ENCODE data around the gene CDKL1.
"Not testable (repeated sequence)": the region's sequence is repeated elsewhere in the genome, so short reads cannot be mapped to it uniquely, and the experiment has no call there.

Gene CDKL1

GRCh38 chr14:50357124-50357523, 39.6 kb downstream of the CDKL1 start:
- Histone ChIP-seq H3K9ac (ENCODE audit: low read length in 2 of 2) (no peak overlapping the region), H3K36me3 (ENCODE audit: control insufficient read depth in 2 of 2, insufficient read depth in 2 of 2, low read length in 2 of 2) (no peaks in the 10 kb centered on the region), H3K27ac (ENCODE audit: low read length) (no peak overlapping the region), H3K4me3 (ENCODE audit: low read length in 2 of 2) (no peak overlapping the region), H3K4me1 (ENCODE audit: control insufficient read depth, insufficient read depth, low read length) (no peaks in the 10 kb centered on the region), H3K27me3 (ENCODE audit: control insufficient read depth in 1 of 2, insufficient read depth in 2 of 2, low read length in 2 of 2) (no peaks in the 10 kb centered on the region), H3K9me3 (ENCODE audit: control insufficient read depth in 2 of 2, low read length in 2 of 2) (no peaks in the 10 kb centered on the region)

DNA sequence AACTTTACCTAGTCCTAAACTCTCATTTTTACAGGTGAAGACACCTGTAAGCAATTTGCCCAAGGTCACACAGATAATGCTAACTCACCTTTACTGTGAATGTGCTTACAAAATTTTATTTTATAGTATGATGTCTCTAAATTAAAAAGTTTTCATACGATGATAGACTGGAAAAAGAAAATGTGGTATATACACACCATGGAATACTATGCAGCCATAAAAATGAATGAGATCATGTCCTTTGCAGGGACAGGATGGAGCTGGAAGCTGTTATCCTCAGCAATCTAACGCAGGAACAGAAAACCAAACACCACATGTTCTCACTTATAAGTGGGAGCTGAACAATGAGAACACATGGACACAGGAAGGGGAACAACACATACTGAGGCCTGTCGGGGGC, 40.4 kb downstream of the CDKL1 start:
- not testable (repeated sequence) for H3K36me3 ChIP-seq (ENCODE audit: control insufficient read depth in 2 of 2, insufficient read depth in 2 of 2, low read length in 2 of 2); H3K4me1 ChIP-seq (ENCODE audit: control insufficient read depth, insufficient read depth, low read length); H3K9ac ChIP-seq (ENCODE audit: low read length in 2 of 2); H3K27ac ChIP-seq (ENCODE audit: low read length); H3K9me3 ChIP-seq (ENCODE audit: control insufficient read depth in 2 of 2, low read length in 2 of 2); H3K27me3 ChIP-seq (ENCODE audit: control insufficient read depth in 1 of 2, insufficient read depth in 2 of 2, low read length in 2 of 2); H3K4me3 ChIP-seq (ENCODE audit: low read length in 2 of 2)

GRCh38 chr14:50355692-50356091, 41.0 kb downstream of the CDKL1 start:
- Histone ChIP-seq H3K27ac (ENCODE audit: low read length) (no peak overlapping the region), H3K4me1 (ENCODE audit: control insufficient read depth, insufficient read depth, low read length) (no peaks in the 10 kb centered on the region), H3K27me3 (ENCODE audit: control insufficient read depth in 1 of 2, insufficient read depth in 2 of 2, low read length in 2 of 2) (no peaks in the 10 kb centered on the region), H3K9ac (ENCODE audit: low read length in 2 of 2) (no peak overlapping the region), H3K36me3 (ENCODE audit: control insufficient read depth in 2 of 2, insufficient read depth in 2 of 2, low read length in 2 of 2) (no peaks in the 10 kb centered on the region), H3K9me3 (ENCODE audit: control insufficient read depth in 2 of 2, low read length in 2 of 2) (no peaks in the 10 kb centered on the region), H3K4me3 (ENCODE audit: low read length in 2 of 2) (no peak overlapping the region)

- no peaks in the 10 kb centered on the region for H3K9me3 ChIP-seq (ENCODE audit: control insufficient read depth in 2 of 2, low read length in 2 of 2)
- no peaks in the 10 kb centered on the region for H3K4me1 ChIP-seq (ENCODE audit: control insufficient read depth, insufficient read depth, low read length)
- H3K27ac ChIP-seq (ENCODE audit: low read length), result no peak overlapping the region
- H3K9ac ChIP-seq (ENCODE audit: low read length in 2 of 2), result no peak overlapping the region
- no peaks in the 10 kb centered on the region for H3K27me3 ChIP-seq (ENCODE audit: control insufficient read depth in 1 of 2, insufficient read depth in 2 of 2, low read length in 2 of 2)
- no peak overlapping the region for H3K4me3 ChIP-seq (ENCODE audit: low read length in 2 of 2)
- H3K36me3 ChIP-seq (ENCODE audit: control insufficient read depth in 2 of 2, insufficient read depth in 2 of 2, low read length in 2 of 2), result no peaks in the 10 kb centered on the region
Observed at GRCh38 chr14:50354527-50354926, 42.2 kb downstream of the CDKL1 start.

- Histone ChIP-seq H3K9ac (ENCODE audit: low read length in 2 of 2) (no peak overlapping the region), H3K36me3 (ENCODE audit: control insufficient read depth in 2 of 2, insufficient read depth in 2 of 2, low read length in 2 of 2) (no peaks in the 10 kb centered on the region)
Observed at GRCh38 chr14:50353126-50353525, 43.6 kb downstream of the CDKL1 start.

GRCh38 chr14:50352584-50352983, 44.1 kb downstream of the CDKL1 start:
- peaks cover 2% of the 10 kb centered on the region for H3K4me1 ChIP-seq (ENCODE audit: control insufficient read depth, insufficient read depth, low read length)
- H3K27ac ChIP-seq (ENCODE audit: low read length), result no peak overlapping the region

More at GRCh38 chr14:50353126-50353525, 43.6 kb downstream of the CDKL1 start:
- Histone ChIP-seq H3K9me3 (ENCODE audit: control insufficient read depth in 2 of 2, low read length in 2 of 2) (no peaks in the 10 kb centered on the region), H3K4me1 (ENCODE audit: control insufficient read depth, insufficient read depth, low read length) (no peaks in the 10 kb centered on the region), H3K27ac (ENCODE audit: low read length) (no peak overlapping the region), H3K27me3 (ENCODE audit: control insufficient read depth in 1 of 2, insufficient read depth in 2 of 2, low read length in 2 of 2) (no peaks in the 10 kb centered on the region), H3K4me3 (ENCODE audit: low read length in 2 of 2) (no peak overlapping the region)

GRCh38 chr14:50350975-50351374, 45.7 kb downstream of the CDKL1 start:
- Histone ChIP-seq H3K9ac (ENCODE audit: low read length in 2 of 2) (no peak overlapping the region), H3K4me3 (ENCODE audit: low read length in 2 of 2) (no peak overlapping the region), H3K9me3 (ENCODE audit: control insufficient read depth in 2 of 2, low read length in 2 of 2) (no peaks in the 10 kb centered on the region), H3K27me3 (ENCODE audit: control insufficient read depth in 1 of 2, insufficient read depth in 2 of 2, low read length in 2 of 2) (no peaks in the 10 kb centered on the region), H3K27ac (ENCODE audit: low read length) (no peak overlapping the region), H3K36me3 (ENCODE audit: control insufficient read depth in 2 of 2, insufficient read depth in 2 of 2, low read length in 2 of 2) (no peaks in the 10 kb centered on the region), H3K4me1 (ENCODE audit: control insufficient read depth, insufficient read depth, low read length) (peaks cover 4% of the 10 kb centered on the region)

More at GRCh38 chr14:50352584-50352983, 44.1 kb downstream of the CDKL1 start:
- Histone ChIP-seq H3K9me3 (ENCODE audit: control insufficient read depth in 2 of 2, low read length in 2 of 2) (no peaks in the 10 kb centered on the region), H3K4me3 (ENCODE audit: low read length in 2 of 2) (no peak overlapping the region), H3K9ac (ENCODE audit: low read length in 2 of 2) (no peak overlapping the region), H3K36me3 (ENCODE audit: control insufficient read depth in 2 of 2, insufficient read depth in 2 of 2, low read length in 2 of 2) (no peaks in the 10 kb centered on the region), H3K27me3 (ENCODE audit: control insufficient read depth in 1 of 2, insufficient read depth in 2 of 2, low read length in 2 of 2) (no peaks in the 10 kb centered on the region)

DNA sequence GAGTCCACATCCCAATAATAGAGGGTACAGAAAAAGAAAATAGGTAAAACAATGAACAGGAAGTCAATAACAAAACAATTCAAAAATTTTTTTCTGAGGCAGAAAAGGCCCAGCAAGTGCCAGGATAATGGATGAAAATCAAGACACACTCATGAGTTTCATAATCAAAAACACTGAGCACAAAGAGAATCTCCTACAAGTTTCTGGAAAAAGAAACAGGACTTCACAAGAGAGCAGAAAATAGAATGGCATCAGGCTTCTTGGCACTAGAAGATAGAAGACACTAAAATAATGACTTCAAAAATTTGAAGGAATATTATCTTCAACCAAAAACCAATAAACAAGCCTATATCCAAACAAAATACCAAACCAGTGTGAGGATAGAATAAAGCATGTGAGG, 47.7 kb downstream of the CDKL1 start:
- H3K27ac ChIP-seq (ENCODE audit: low read length), result no peak overlapping the region
- no peak overlapping the region for H3K9ac ChIP-seq (ENCODE audit: low read length in 2 of 2)
- no peaks in the 10 kb centered on the region for H3K36me3 ChIP-seq (ENCODE audit: control insufficient read depth in 2 of 2, insufficient read depth in 2 of 2, low read length in 2 of 2)
- H3K27me3 ChIP-seq (ENCODE audit: control insufficient read depth in 1 of 2, insufficient read depth in 2 of 2, low read length in 2 of 2), result no peaks in the 10 kb centered on the region
- H3K9me3 ChIP-seq (ENCODE audit: control insufficient read depth in 2 of 2, low read length in 2 of 2), result no peaks in the 10 kb centered on the region
- H3K4me1 ChIP-seq (ENCODE audit: control insufficient read depth, insufficient read depth, low read length), result peaks cover 4% of the 10 kb centered on the region
- H3K4me3 ChIP-seq (ENCODE audit: low read length in 2 of 2), result no peak overlapping the region

- Histone ChIP-seq H3K27ac (ENCODE audit: low read length) (no peak overlapping the region), H3K9ac (ENCODE audit: low read length in 2 of 2) (no peak overlapping the region), H3K27me3 (ENCODE audit: control insufficient read depth in 1 of 2, insufficient read depth in 2 of 2, low read length in 2 of 2) (no peaks in the 10 kb centered on the region)
Observed at GRCh38 chr14:50347521-50347920, 49.2 kb downstream of the CDKL1 start.

DNA sequence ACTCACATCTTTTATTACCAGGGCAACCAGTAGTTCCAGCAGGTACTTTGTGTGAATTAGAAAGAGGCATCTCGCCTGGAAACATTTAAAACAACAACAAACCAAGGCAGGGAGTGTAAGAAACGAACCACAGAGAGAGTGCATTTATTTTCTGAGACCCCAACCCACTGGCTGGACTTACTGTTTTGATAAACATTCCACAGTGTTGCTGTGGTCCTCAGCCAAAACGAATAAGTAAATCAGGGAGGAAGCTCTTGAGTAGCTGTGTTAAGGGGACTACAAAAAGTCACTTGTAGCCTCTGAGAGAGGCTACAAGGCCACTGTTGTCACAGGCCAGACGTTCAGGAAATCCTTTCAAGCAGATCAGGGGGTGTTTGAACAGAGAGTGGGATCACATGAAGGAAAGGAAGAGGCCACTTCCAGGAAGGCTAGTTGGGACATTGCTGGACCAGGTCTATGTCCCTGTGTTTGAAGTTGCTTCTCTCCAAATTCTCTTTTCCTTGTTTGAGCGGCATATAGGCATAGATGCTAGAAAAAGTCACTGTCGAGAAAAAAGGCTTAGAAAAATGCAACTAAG, 50.7 kb downstream of the CDKL1 start:
- no peak overlapping the region for H3K27ac ChIP-seq (ENCODE audit: low read length)
- H3K36me3 ChIP-seq (ENCODE audit: control insufficient read depth in 2 of 2, insufficient read depth in 2 of 2, low read length in 2 of 2), result no peaks in the 10 kb centered on the region
- H3K4me1 ChIP-seq (ENCODE audit: control insufficient read depth, insufficient read depth, low read length), result peaks cover 6% of the 10 kb centered on the region
- H3K4me3 ChIP-seq (ENCODE audit: low read length in 2 of 2), result no peak overlapping the region
- no peaks in the 10 kb centered on the region for H3K9me3 ChIP-seq (ENCODE audit: control insufficient read depth in 2 of 2, low read length in 2 of 2)
- H3K27me3 ChIP-seq (ENCODE audit: control insufficient read depth in 1 of 2, insufficient read depth in 2 of 2, low read length in 2 of 2), result no peaks in the 10 kb centered on the region
- H3K9ac ChIP-seq (ENCODE audit: low read length in 2 of 2), result no peak overlapping the region

More at GRCh38 chr14:50347521-50347920, 49.2 kb downstream of the CDKL1 start:
- Histone ChIP-seq H3K4me1 (ENCODE audit: control insufficient read depth, insufficient read depth, low read length) (peaks cover 6% of the 10 kb centered on the region), H3K9me3 (ENCODE audit: control insufficient read depth in 2 of 2, low read length in 2 of 2) (no peaks in the 10 kb centered on the region), H3K36me3 (ENCODE audit: control insufficient read depth in 2 of 2, insufficient read depth in 2 of 2, low read length in 2 of 2) (no peaks in the 10 kb centered on the region), H3K4me3 (ENCODE audit: low read length in 2 of 2) (no peak overlapping the region)

DNA sequence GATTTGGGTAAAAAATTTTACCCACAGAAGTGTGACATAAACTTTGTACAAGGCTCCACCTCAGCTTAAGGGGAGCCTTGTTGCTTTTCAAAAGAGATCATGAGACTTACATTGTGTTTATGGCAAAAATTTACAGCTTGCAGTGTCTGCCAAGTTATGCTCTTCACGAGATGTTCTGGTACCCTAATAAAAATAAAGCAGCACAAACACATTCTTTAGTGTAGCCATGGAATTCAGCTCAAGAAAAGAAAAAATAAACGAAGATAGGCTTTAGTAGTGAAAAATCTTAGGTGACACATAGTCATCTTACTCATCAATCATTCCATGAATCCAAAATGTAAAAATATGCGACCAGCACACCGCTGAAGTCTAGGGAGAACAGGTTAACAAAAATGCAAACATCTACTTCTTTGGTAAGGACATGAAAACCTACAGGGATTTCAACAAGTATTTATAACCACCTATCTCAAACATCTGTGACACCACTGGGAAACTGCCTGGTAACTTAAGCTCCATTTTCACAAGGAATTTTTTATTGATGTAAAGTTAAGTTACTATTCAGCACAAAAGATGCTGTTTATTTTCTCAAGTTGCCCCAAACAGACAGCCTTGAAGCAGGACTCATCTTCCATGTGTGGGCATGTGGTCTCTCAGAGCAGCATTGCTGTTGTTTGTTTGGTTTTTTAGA, 51.7 kb downstream of the CDKL1 start:
- no peaks in the 10 kb centered on the region for H3K36me3 ChIP-seq (ENCODE audit: control insufficient read depth in 2 of 2, insufficient read depth in 2 of 2, low read length in 2 of 2)
- peaks cover 6% of the 10 kb centered on the region for H3K4me1 ChIP-seq (ENCODE audit: control insufficient read depth, insufficient read depth, low read length)
- H3K4me3 ChIP-seq (ENCODE audit: low read length in 2 of 2), result no peak overlapping the region
- no peak overlapping the region for H3K27ac ChIP-seq (ENCODE audit: low read length)
- H3K9me3 ChIP-seq (ENCODE audit: control insufficient read depth in 2 of 2, low read length in 2 of 2), result no peaks in the 10 kb centered on the region
- H3K27me3 ChIP-seq (ENCODE audit: control insufficient read depth in 1 of 2, insufficient read depth in 2 of 2, low read length in 2 of 2), result no peaks in the 10 kb centered on the region
- no peak overlapping the region for H3K9ac ChIP-seq (ENCODE audit: low read length in 2 of 2)
